Testis (tissue), 3 donors: ENCODE results near the gene HPCA. TPM values are rescaled to one million over a fixed set of nuclear protein-coding genes. Genes with fewer than 3 reads are reported as not detected.

Experiments
- DNase-seq: peaks from one replicate; pipeline ENCODE4 v3.0.0-alpha.2; 2019
- H3K27ac ChIP-seq, 2 donors: fragments of 200-600 bp; sonication (generic); one replicate each; pipeline ENCODE4 v1.5.1; 2019
- H3K27me3 ChIP-seq: fragments of 200-600 bp; sonication (generic); one replicate; pipeline ENCODE4 v1.5.1; 2019
- H3K36me3 ChIP-seq: fragments of 200-600 bp; sonication (generic); one replicate; pipeline ENCODE4 v1.5.1; 2017; ENCODE audit warnings: low read depth; ENCODE audit errors: missing control alignments
- H3K4me1 ChIP-seq: fragments of 200-600 bp; sonication (generic); one replicate; pipeline ENCODE4 v1.5.1; 2019
- H3K4me3 ChIP-seq, 2 donors: fragments of 200-600 bp; sonication (generic); one replicate each; pipeline ENCODE4 v1.5.1; 2017 to 2019
- H3K9me3 ChIP-seq: fragments of 200-600 bp; sonication (generic); one replicate; pipeline ENCODE4 v1.5.1; 2017
- POLR2A ChIP-seq: fragments of 450-650 bp; IDR thresholded peaks from one replicate; pipeline ENCODE4 v1.6.1; 2017; ENCODE audit warnings: antibody characterized with exemption, mild to moderate bottlenecking, moderate library complexity
- WGBS, 2 donors: methylation state at CpG; one replicate each; pipeline ENCODE4 v1.1.5; 2018; 5-methylcytosine and 5-hydroxymethylcytosine counted together
- intact Hi-C: fragments of 100-400 bp; cut with DNase I; formaldehyde crosslinking; loops from one replicate; pipeline ENCODE4 v1.15.1; 2023; ENCODE audit warnings: low total_unique reads
- polyA plus RNA-seq: library from polyadenylated mRNA; stranded (reverse); fragments of 350-450 nt; fragmentation: Illumina TruSeq; extraction: RNeasy Lipid Tissue Mini Kit (QIAGEN cat#74804); gene quantifications from one replicate; pipeline ENCODE4 v1.2.3, GENCODE V29; 2014; ENCODE audit warnings: low read depth, low replicate concordance; ENCODE audit not compliant: insufficient read depth
- total RNA-seq, 2 donors: library from RNA; depleted of rRNA; stranded (reverse); fragments of >200 nt; gene quantifications; one replicate each; pipeline ENCODE4 v1.2.3, GENCODE V29; 2016
- TF ChIP-seq, protein P1 (sequence below), 3 experiments: fragments of 450-650 bp in 2 of 3; fragments of 200-600 bp in 1 of 3; sonication (generic) in 1 of 3; IDR thresholded peaks; one replicate each; pipeline ENCODE4 v1.5.1; 2016 to 2019; ENCODE audit warnings: antibody characterized with exemption in 3 of 3, mild to moderate bottlenecking in 2 of 3, moderate library complexity in 1 of 3

Gene HPCA
- total and polyA plus RNA-seq, 3 donors from 2014 or later, result 1.7 to 8.8 (median 6.1) TPM

GRCh38 chr1:32928285-32928684 is 42.0 kb downstream of the HPCA start:
- DNase-seq, result no peak
- no peak overlapping the region for H3K4me3 ChIP-seq
- no peaks in the 10 kb centered on the region for H3K9me3 ChIP-seq
- intact Hi-C loops, result no loop called here
- TF ChIP-seq, protein P1, sequence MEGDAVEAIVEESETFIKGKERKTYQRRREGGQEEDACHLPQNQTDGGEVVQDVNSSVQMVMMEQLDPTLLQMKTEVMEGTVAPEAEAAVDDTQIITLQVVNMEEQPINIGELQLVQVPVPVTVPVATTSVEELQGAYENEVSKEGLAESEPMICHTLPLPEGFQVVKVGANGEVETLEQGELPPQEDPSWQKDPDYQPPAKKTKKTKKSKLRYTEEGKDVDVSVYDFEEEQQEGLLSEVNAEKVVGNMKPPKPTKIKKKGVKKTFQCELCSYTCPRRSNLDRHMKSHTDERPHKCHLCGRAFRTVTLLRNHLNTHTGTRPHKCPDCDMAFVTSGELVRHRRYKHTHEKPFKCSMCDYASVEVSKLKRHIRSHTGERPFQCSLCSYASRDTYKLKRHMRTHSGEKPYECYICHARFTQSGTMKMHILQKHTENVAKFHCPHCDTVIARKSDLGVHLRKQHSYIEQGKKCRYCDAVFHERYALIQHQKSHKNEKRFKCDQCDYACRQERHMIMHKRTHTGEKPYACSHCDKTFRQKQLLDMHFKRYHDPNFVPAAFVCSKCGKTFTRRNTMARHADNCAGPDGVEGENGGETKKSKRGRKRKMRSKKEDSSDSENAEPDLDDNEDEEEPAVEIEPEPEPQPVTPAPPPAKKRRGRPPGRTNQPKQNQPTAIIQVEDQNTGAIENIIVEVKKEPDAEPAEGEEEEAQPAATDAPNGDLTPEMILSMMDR (IDR thresholded peaks at IDR 0.05), result no peak
- no peak for TF ChIP-seq POLR2A
- H3K27me3 ChIP-seq, result no peaks in the 10 kb centered on the region
- H3K4me1 ChIP-seq, result peaks cover 5% of the 10 kb centered on the region
- WGBS, 2 donors, result 96 to 97% methylated on average over 2 of the region's 2 CpGs
- H3K27ac ChIP-seq, result no peak overlapping the region
- no peaks in the 10 kb centered on the region for H3K36me3 ChIP-seq

GRCh38 chr1:32928715-32929114 is 42.4 kb downstream of the HPCA start:
- TF ChIP-seq, protein P1 (IDR thresholded peaks at IDR 0.05), result no peak
- no peak for TF ChIP-seq POLR2A
- Histone ChIP-seq H3K4me1 (peaks cover 5% of the 10 kb centered on the region), H3K4me3 (no peak overlapping the region), H3K36me3 (no peaks in the 10 kb centered on the region), H3K27ac (no peak overlapping the region), H3K27me3 (no peaks in the 10 kb centered on the region), H3K9me3 (no peaks in the 10 kb centered on the region)
- no peak for DNase-seq
- WGBS, 2 donors, result 90% methylated on average over 8 of the region's 8 CpGs
- intact Hi-C loops, result no loop called here

DNA sequence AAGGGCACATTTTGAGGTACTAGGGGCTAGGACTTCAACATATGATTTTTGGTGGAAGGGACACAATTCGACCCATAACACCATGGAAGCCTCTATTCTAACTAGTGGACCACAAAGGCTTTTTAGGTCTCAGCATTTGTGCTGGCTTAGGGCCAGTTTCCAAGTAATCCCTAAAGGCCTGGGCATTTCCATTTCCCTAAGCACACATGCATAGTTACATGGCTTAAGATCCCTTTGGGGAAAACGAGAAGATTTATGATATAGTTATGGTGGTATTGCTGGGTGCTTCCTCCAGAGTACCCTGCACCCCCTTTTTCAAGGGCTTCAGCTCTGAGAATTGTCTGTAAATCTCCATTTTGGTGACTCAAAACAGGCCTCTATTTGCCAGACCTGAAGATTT is 43.1 kb downstream of the HPCA start:
- Histone ChIP-seq H3K4me3 (no peak overlapping the region), H3K36me3 (no peaks in the 10 kb centered on the region), H3K27me3 (no peaks in the 10 kb centered on the region), H3K9me3 (no peaks in the 10 kb centered on the region), H3K4me1 (peaks cover 5% of the 10 kb centered on the region), H3K27ac (no peak overlapping the region)
- 80 to 85% methylated on average over 2 of the region's 2 CpGs for WGBS, 2 donors
- intact Hi-C loops, result no loop called here
- TF ChIP-seq, protein P1 (IDR thresholded peaks at IDR 0.05), result no peak
- no peak for TF ChIP-seq POLR2A
- no peak for DNase-seq

DNA sequence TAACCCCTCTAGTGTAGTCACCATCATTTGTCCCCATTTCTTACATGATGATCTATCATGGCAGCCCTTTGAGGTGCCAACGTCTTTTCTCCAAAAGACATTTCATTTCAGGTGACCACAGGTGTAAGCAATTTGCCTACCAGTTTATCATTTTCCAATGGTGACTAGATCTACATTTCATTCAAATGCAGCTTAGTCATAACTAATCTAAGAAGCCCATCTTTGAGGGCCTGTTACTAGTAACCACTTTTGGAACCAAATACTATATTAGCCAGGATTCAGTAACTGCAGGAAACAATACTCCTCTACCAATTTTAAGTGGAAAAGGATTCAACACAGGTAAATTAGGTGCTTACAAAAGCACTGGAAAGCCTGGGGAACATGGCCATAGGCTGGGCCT is 45.5 kb downstream of the HPCA start:
- WGBS, 2 donors, result 86 to 91% methylated on average over 1 of the region's 1 CpG
- Histone ChIP-seq H3K36me3 (no peaks in the 10 kb centered on the region), H3K4me1 (no peaks in the 10 kb centered on the region), H3K27ac (no peak overlapping the region), H3K27me3 (no peaks in the 10 kb centered on the region), H3K9me3 (no peaks in the 10 kb centered on the region), H3K4me3 (no peak overlapping the region)
- TF ChIP-seq, protein P1 (IDR thresholded peaks at IDR 0.05), result no peak
- intact Hi-C loops, result loop anchor here (10.0 kb wide), 1 partner anchor 123 kb away; no protein-coding TSS in a partner anchor
- no peak for DNase-seq

DNA sequence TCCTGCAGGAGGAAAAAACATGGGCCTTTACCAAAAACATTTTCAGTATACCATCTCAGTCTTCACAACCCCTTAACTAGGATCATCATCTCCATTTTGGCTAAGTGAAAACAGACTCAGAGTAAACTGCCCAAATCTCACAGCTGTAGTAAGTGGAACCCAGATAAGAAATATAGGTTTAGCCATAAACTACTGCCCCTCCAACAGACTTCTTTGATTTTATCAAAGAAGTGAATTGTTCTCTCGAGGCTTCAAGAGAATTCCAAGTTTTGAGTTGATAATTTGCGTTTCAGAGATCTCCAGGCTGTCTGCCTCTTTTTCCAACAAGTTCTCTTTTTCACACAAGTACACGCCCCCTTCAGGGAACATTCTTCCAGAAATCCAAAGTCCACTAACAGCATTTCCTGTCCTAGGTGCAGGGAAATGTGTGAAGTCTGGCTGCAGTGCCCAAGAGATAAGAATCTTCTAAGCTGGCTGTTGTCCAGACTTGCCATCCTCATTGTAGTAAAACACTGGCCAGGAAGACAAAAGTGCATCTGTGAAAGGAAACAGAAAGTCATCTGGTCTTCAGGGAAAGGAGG is 47.5 kb downstream of the HPCA start:
- Histone ChIP-seq H3K36me3 (no peaks in the 10 kb centered on the region), H3K27ac (peak overlapping the region in 1 of 2 donors; percentile 42), H3K27me3 (no peaks in the 10 kb centered on the region), H3K9me3 (no peaks in the 10 kb centered on the region), H3K4me1 (no peaks in the 10 kb centered on the region), H3K4me3 (no peak overlapping the region)
- intact Hi-C loops, result loop anchor here (10.0 kb wide), 1 partner anchor 121 kb away; no protein-coding TSS in a partner anchor
- TF ChIP-seq, protein P1 (IDR thresholded peaks at IDR 0.05), result no peak
- no peak for TF ChIP-seq POLR2A
- DNase-seq, result no peak
- WGBS, 2 donors, result 33 to 42% methylated on average over 3 of the region's 3 CpGs
